ENCODE results near the gene NEK10.
"Not testable (repeated sequence)": the region's sequence is repeated elsewhere in the genome, so short reads cannot be mapped to it uniquely, and the experiment has no call there.

NEK10 gene

DNA sequence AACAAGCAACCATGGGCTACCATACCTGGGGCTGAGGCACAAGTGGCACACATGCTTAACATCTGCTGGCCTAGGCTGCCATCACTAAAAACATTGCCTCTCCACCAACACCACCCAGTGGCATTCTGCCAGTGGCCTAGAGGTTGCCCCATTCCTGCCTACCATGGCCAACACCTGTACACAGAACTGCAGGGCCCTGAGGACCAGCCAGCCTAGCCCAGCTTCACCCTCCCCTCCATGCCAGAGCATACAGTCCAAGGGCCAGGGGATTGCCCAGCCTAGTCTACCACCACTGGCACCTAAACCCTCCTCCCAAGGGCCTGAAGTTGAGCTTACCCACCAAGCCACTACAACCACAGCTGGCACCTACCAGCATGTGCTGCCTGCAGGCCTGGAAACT, 35.3 kb downstream of the NEK10 start:
- H3K9ac ChIP-seq: no peak overlapping the region
- no peaks in the 10 kb centered on the region for H3K79me2 ChIP-seq (ENCODE audit: insufficient read depth, low read depth)
- H3K27ac ChIP-seq: no peak overlapping the region
- no peak overlapping the region for H3K4me2 ChIP-seq
- no peak overlapping the region for H3K4me3 ChIP-seq (IDR thresholded peaks at IDR 0.05; ENCODE audit: insufficient read depth, low read depth, low read length)
- H3K27me3 ChIP-seq (ENCODE audit: insufficient read depth, low read depth): no peaks in the 10 kb centered on the region
- no peak for TF ChIP-seq CTCF (conservative IDR thresholded peaks at IDR 0.05; ENCODE audit: low read depth, low read length)
- no peaks in the 10 kb centered on the region for H3K4me1 ChIP-seq (ENCODE audit: low read depth, poor library complexity, severe bottlenecking)
- H3K36me3 ChIP-seq (ENCODE audit: insufficient read depth): no peaks in the 10 kb centered on the region
- H2AFZ ChIP-seq (ENCODE audit: low read depth): no peak overlapping the region
- H4K20me1 ChIP-seq (ENCODE audit: insufficient read depth): no peaks in the 10 kb centered on the region

DNA sequence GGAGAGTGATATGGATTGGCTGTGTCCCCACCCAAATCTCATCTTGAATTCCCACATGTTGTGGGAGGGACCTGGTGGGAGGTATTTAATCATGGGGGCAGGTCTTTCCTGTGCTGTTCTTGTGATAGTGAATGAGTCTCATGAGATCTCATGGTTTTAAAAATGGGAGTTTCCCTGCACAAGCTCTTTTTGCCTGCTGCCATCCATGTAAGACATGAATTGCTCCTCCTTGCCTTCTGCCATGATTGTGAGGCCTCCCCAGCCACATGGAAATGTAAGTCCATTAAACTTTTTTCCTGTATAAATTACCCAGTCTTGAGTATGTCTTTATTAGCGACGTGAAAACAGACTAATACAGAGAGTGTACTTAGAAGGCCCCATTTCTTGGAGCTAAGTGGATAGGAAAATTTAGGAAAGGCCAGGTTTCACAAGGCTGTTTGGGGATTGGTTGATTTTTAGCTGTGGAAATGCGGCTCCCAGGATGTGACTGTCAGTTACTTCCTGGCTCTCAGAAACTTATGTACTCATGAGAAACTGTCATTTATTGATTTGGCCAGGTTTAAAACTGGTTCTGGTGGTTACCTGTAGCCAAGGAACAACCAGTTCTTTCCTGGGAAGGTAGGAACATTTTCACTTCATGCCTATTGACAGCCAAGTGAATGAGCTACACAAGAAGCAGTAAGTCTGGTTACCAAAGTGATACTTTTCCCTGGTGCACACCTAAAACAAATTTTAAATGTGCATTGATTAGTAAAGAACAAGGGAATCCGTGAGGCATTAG, 40.0 kb downstream of the NEK10 start:
- H3K27me3 ChIP-seq (ENCODE audit: insufficient read depth, low read depth); H3K4me2 ChIP-seq; H4K20me1 ChIP-seq (ENCODE audit: insufficient read depth); H2AFZ ChIP-seq (ENCODE audit: low read depth); H3K4me3 ChIP-seq (IDR thresholded peaks at IDR 0.05; ENCODE audit: insufficient read depth, low read depth, low read length); H3K4me1 ChIP-seq (ENCODE audit: low read depth, poor library complexity, severe bottlenecking); H3K36me3 ChIP-seq (ENCODE audit: insufficient read depth); H3K9ac ChIP-seq; H3K79me2 ChIP-seq (ENCODE audit: insufficient read depth, low read depth); H3K27ac ChIP-seq: not testable (repeated sequence)

DNA sequence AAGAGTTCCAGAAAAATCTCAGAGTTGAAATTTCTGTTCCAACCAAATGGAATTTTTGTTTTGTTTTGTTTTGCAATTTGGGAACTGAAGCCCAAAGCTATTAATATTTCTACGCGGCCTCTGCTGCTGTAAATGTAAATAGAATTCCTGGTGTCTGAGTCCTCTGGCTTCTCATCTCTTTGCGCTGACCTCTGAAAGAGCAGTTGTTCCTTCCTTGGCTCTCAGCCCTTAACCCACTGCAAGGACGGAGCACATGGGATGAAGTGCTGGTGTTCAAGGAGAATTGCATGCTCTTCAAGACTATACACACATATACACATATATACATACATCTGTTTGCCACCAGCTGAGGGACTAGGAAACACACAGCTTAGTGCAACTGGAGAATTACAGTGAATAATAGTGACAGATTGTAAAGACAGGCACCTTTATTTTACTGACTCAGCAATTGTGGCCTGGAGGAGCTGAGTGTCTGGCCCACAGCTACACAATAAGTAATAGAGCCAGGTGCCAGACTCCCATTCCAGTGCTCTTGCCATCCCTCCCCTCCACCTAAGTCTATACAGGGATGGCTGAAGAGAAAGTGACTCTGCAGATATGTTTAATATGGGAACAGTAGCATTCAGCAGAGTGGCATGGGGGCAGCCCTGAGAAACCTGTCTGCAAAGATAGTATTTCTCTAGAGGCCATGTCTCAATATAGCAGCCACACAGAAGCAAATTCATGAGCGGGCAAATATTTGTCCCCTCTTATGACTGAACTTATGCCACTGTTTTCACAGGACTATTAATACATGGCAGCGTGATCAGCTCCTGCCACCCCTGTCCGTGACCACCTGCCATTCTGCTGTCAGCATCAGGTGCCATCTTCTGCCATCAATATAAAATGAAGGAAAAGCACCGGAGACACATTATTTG, 42.3 kb downstream of the NEK10 start:
- Histone ChIP-seq H3K4me3 (IDR thresholded peaks at IDR 0.05; ENCODE audit: insufficient read depth, low read depth, low read length) (no peak overlapping the region), H3K4me1 (ENCODE audit: low read depth, poor library complexity, severe bottlenecking) (no peaks in the 10 kb centered on the region), H3K27me3 (ENCODE audit: insufficient read depth, low read depth) (no peaks in the 10 kb centered on the region), H3K9ac (no peak overlapping the region), H3K36me3 (ENCODE audit: insufficient read depth) (no peaks in the 10 kb centered on the region), H3K27ac (no peak overlapping the region), H3K79me2 (ENCODE audit: insufficient read depth, low read depth) (no peaks in the 10 kb centered on the region), H3K4me2 (no peak overlapping the region), H2AFZ (ENCODE audit: low read depth) (no peak overlapping the region), H4K20me1 (ENCODE audit: insufficient read depth) (no peaks in the 10 kb centered on the region)
- no peak for TF ChIP-seq CTCF (conservative IDR thresholded peaks at IDR 0.05; ENCODE audit: low read depth, low read length)

DNA sequence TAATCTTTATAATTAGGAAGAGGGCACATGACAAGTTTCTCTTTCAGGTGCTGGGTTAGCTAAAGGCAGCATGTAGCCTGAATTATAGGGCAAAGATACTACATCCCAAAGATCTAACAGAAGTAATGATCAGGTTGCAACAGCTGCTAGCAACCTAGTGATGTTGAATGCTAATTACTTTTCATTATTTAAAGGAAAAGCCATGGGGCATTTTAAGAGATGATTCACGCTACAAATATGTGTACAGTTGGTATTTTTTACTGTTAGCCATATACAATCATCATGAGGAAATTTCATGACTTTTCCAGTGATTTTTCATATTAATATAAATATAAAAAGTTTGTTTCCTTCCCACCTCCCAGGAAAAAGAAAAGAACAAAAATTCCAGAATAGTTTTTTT, 43.0 kb downstream of the NEK10 start:
- Histone ChIP-seq H3K27me3 (ENCODE audit: insufficient read depth, low read depth) (no peaks in the 10 kb centered on the region), H3K4me1 (ENCODE audit: low read depth, poor library complexity, severe bottlenecking) (no peaks in the 10 kb centered on the region), H3K36me3 (ENCODE audit: insufficient read depth) (no peaks in the 10 kb centered on the region), H3K27ac (no peak overlapping the region), H3K4me2 (no peak overlapping the region), H4K20me1 (ENCODE audit: insufficient read depth) (no peaks in the 10 kb centered on the region), H3K4me3 (IDR thresholded peaks at IDR 0.05; ENCODE audit: insufficient read depth, low read depth, low read length) (no peak overlapping the region), H3K9ac (no peak overlapping the region), H2AFZ (ENCODE audit: low read depth) (no peak overlapping the region), H3K79me2 (ENCODE audit: insufficient read depth, low read depth) (no peaks in the 10 kb centered on the region)
- no peak for TF ChIP-seq CTCF (conservative IDR thresholded peaks at IDR 0.05; ENCODE audit: low read depth, low read length)
